ENCODE results near the gene ADA. TPM values are rescaled to one million over a fixed set of nuclear protein-coding genes. Genes with fewer than 3 reads are reported as not detected.
"Not testable (repeated sequence)": the region's sequence is repeated elsewhere in the genome, so short reads cannot be mapped to it uniquely, and the experiment has no call there.

ADA gene
- polyA plus RNA-seq, 1 donor (not counting 4 experiments of a cell fraction or from before 2014, with no cell fraction given), result 21.4 TPM

DNA sequence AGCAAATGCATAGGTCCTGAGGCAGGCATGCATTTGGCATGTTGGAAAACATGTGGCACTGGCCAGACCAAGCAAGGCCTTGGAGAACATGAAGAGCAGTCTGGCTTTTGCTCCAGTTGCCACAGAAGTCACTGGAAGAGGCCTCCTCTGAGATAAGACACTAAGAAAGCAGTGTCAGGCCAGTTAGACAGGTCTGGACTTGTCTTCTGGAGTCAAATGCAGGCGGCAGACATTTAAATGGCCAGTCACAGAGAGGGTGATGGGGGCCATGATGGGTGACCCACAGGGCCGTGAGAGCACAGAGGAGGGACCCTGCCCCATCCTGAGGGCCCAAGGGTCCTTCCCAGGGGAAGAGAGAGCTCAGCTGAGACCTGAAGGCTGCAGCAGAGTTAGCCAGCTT, 26.7 kb upstream of the ADA start:
- H4K20me1 ChIP-seq (ENCODE audit: control insufficient read depth, extremely low read depth, insufficient read depth, low read length), result no peaks in the 10 kb centered on the region
- H3K9me1 ChIP-seq (ENCODE audit: control insufficient read depth, extremely low read depth, insufficient read depth, low read length), result no peaks in the 10 kb centered on the region
- H3K4me2 ChIP-seq (ENCODE audit: control insufficient read depth, extremely low read depth, insufficient read depth, low read depth, low read length), result peak overlapping the region; percentile 23
- H3K79me2 ChIP-seq (ENCODE audit: control insufficient read depth, insufficient read depth, low read length), result no peaks in the 10 kb centered on the region
- FAIRE-seq (no peak), DNase-seq (ENCODE audit: low read depth, low spot score) (no peak)
- H3K4me1 ChIP-seq (ENCODE audit: control insufficient read depth, extremely low read depth, insufficient read depth, low read length), result peaks cover 9% of the 10 kb centered on the region
- no peak overlapping the region for H3K4me3 ChIP-seq (ENCODE audit: control insufficient read depth in 2 of 3, extremely low read depth in 1 of 3, insufficient read depth in 2 of 3, low read depth in 1 of 3, low read length in 3 of 3)
- H3K9me3 ChIP-seq (ENCODE audit: control insufficient read depth, low read depth, low read length), result no peaks in the 10 kb centered on the region
- dilution Hi-C loops (cut with MboI; ENCODE audit: extremely low pct_ligation_motif_present, low sequenced_read_pairs), result no loop called here
- H3K27me3 ChIP-seq (ENCODE audit: control insufficient read depth, extremely low read depth, insufficient read depth, low read length), result no peaks in the 10 kb centered on the region
- no peak overlapping the region for H3K27ac ChIP-seq (ENCODE audit: control insufficient read depth, insufficient read depth, low read length)
- TF ChIP-seq EZH2 (IDR thresholded peaks at IDR 0.05; ENCODE audit: low read length), result no peak
- TF ChIP-seq, protein P1, sequence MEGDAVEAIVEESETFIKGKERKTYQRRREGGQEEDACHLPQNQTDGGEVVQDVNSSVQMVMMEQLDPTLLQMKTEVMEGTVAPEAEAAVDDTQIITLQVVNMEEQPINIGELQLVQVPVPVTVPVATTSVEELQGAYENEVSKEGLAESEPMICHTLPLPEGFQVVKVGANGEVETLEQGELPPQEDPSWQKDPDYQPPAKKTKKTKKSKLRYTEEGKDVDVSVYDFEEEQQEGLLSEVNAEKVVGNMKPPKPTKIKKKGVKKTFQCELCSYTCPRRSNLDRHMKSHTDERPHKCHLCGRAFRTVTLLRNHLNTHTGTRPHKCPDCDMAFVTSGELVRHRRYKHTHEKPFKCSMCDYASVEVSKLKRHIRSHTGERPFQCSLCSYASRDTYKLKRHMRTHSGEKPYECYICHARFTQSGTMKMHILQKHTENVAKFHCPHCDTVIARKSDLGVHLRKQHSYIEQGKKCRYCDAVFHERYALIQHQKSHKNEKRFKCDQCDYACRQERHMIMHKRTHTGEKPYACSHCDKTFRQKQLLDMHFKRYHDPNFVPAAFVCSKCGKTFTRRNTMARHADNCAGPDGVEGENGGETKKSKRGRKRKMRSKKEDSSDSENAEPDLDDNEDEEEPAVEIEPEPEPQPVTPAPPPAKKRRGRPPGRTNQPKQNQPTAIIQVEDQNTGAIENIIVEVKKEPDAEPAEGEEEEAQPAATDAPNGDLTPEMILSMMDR (optimal IDR thresholded peaks at IDR 0.05 in 1 of 3, IDR thresholded peaks at IDR 0.05 in 1 of 3, conservative IDR thresholded peaks at IDR 0.05 in 1 of 3; ENCODE audit: extremely low read depth in 1 of 3, insufficient read depth in 2 of 3, low read length in 3 of 3), result no peak
- H3K9ac ChIP-seq (ENCODE audit: control insufficient read depth, extremely low read depth, insufficient read depth, low read length), result no peak overlapping the region
- no peaks in the 10 kb centered on the region for H3K36me3 ChIP-seq (ENCODE audit: control insufficient read depth in 2 of 2, extremely low read depth in 1 of 2, insufficient read depth in 2 of 2, low read length in 2 of 2)
- H2AFZ ChIP-seq (ENCODE audit: control insufficient read depth, low read length), result peak overlapping the region; percentile 81

DNA sequence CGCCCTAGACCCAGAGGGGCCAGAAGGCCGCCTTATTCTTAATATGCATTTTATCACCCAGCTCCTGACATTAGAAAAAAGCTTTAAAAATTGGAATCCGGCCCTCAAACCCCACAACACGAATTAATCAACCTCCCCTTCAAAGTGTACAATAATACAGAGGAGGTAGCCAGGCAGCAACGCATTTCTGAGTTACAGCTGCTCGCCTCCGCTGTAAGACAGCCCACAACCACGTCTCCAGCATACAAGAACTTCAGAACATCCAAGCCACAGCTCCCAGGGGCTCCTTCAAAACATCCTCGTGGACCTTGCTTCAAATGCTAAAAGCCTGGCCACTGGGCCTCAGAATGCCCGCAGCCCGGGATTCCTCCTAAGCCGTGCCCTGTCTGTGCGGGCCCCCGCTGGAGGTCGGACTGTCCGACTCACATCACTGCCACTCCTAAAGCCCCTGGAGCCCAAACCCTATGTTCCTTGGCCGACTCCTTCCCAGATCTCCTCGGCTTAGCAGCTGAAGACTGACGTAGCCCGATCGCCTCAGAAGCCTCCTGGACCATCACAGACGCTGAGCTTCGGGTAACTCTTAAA, 20.9 kb upstream of the ADA start:
- FAIRE-seq; H3K9me3 ChIP-seq (ENCODE audit: control insufficient read depth, low read depth, low read length); H3K9me1 ChIP-seq (ENCODE audit: control insufficient read depth, extremely low read depth, insufficient read depth, low read length); H3K4me2 ChIP-seq (ENCODE audit: control insufficient read depth, extremely low read depth, insufficient read depth, low read depth, low read length); H3K9ac ChIP-seq (ENCODE audit: control insufficient read depth, extremely low read depth, insufficient read depth, low read length); H4K20me1 ChIP-seq (ENCODE audit: control insufficient read depth, extremely low read depth, insufficient read depth, low read length); dilution Hi-C loops (cut with MboI; ENCODE audit: extremely low pct_ligation_motif_present, low sequenced_read_pairs); H3K4me1 ChIP-seq (ENCODE audit: control insufficient read depth, extremely low read depth, insufficient read depth, low read length); H3K4me3 ChIP-seq (ENCODE audit: control insufficient read depth in 2 of 3, extremely low read depth in 1 of 3, insufficient read depth in 2 of 3, low read depth in 1 of 3, low read length in 3 of 3); DNase-seq (ENCODE audit: low read depth, low spot score); H3K79me2 ChIP-seq (ENCODE audit: control insufficient read depth, insufficient read depth, low read length); H3K36me3 ChIP-seq (ENCODE audit: control insufficient read depth in 2 of 2, extremely low read depth in 1 of 2, insufficient read depth in 2 of 2, low read length in 2 of 2); H2AFZ ChIP-seq (ENCODE audit: control insufficient read depth, low read length); H3K27ac ChIP-seq (ENCODE audit: control insufficient read depth, insufficient read depth, low read length); H3K27me3 ChIP-seq (ENCODE audit: control insufficient read depth, extremely low read depth, insufficient read depth, low read length): not testable (repeated sequence)

DNA sequence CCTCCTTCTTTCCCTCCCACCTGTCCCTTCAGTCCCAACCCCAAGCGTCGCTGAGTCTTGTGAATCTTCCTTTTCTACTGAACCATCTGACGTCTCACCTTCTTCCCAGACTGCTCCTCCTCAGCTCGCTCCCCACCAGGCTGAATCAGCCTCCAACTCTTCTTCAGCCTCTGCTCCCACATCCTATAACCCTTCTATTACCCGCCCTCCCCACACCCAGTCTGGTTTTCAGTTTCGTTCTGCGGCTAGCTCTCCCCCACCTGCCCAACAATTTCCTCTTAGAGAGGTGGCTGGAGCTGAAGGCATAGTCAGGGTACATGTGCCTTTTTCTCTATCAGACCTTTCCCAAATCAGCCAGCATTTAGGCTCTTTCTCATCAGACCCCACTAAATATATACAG, 20.0 kb upstream of the ADA start:
- H3K79me2 ChIP-seq (ENCODE audit: control insufficient read depth, insufficient read depth, low read length); H4K20me1 ChIP-seq (ENCODE audit: control insufficient read depth, extremely low read depth, insufficient read depth, low read length); H3K9ac ChIP-seq (ENCODE audit: control insufficient read depth, extremely low read depth, insufficient read depth, low read length); H3K9me3 ChIP-seq (ENCODE audit: control insufficient read depth, low read depth, low read length); FAIRE-seq; H3K27me3 ChIP-seq (ENCODE audit: control insufficient read depth, extremely low read depth, insufficient read depth, low read length); H3K9me1 ChIP-seq (ENCODE audit: control insufficient read depth, extremely low read depth, insufficient read depth, low read length); H3K4me2 ChIP-seq (ENCODE audit: control insufficient read depth, extremely low read depth, insufficient read depth, low read depth, low read length); H3K4me1 ChIP-seq (ENCODE audit: control insufficient read depth, extremely low read depth, insufficient read depth, low read length); dilution Hi-C loops (cut with MboI; ENCODE audit: extremely low pct_ligation_motif_present, low sequenced_read_pairs); H2AFZ ChIP-seq (ENCODE audit: control insufficient read depth, low read length); H3K36me3 ChIP-seq (ENCODE audit: control insufficient read depth in 2 of 2, extremely low read depth in 1 of 2, insufficient read depth in 2 of 2, low read length in 2 of 2); H3K27ac ChIP-seq (ENCODE audit: control insufficient read depth, insufficient read depth, low read length); H3K4me3 ChIP-seq (ENCODE audit: control insufficient read depth in 2 of 3, extremely low read depth in 1 of 3, insufficient read depth in 2 of 3, low read depth in 1 of 3, low read length in 3 of 3); DNase-seq (ENCODE audit: low read depth, low spot score): not testable (repeated sequence)

DNA sequence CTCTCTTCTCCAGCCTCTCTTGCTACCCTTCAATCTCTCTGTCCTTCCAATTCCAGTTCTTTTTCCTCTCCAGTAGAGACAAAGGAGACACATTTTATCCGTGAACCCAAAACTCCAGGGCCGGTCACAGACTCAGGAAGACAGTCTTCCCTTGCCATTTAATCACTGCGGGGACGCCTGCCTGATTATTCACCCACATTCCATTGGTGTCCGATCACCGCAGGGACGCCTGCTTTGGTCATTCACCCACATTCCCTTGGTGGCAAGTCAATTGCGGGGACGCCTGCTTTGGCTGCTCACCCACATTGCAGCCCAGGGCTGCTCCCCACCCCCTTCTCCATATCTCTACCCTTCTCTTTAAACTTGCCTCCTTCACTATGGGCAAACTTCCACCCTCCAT, 19.4 kb upstream of the ADA start:
- H3K4me3 ChIP-seq (ENCODE audit: control insufficient read depth in 2 of 3, extremely low read depth in 1 of 3, insufficient read depth in 2 of 3, low read depth in 1 of 3, low read length in 3 of 3); H3K4me2 ChIP-seq (ENCODE audit: control insufficient read depth, extremely low read depth, insufficient read depth, low read depth, low read length); H3K27ac ChIP-seq (ENCODE audit: control insufficient read depth, insufficient read depth, low read length); H2AFZ ChIP-seq (ENCODE audit: control insufficient read depth, low read length); H3K27me3 ChIP-seq (ENCODE audit: control insufficient read depth, extremely low read depth, insufficient read depth, low read length); FAIRE-seq; H3K36me3 ChIP-seq (ENCODE audit: control insufficient read depth in 2 of 2, extremely low read depth in 1 of 2, insufficient read depth in 2 of 2, low read length in 2 of 2); H3K4me1 ChIP-seq (ENCODE audit: control insufficient read depth, extremely low read depth, insufficient read depth, low read length); DNase-seq (ENCODE audit: low read depth, low spot score); H3K9me1 ChIP-seq (ENCODE audit: control insufficient read depth, extremely low read depth, insufficient read depth, low read length); H3K9ac ChIP-seq (ENCODE audit: control insufficient read depth, extremely low read depth, insufficient read depth, low read length); H4K20me1 ChIP-seq (ENCODE audit: control insufficient read depth, extremely low read depth, insufficient read depth, low read length); H3K79me2 ChIP-seq (ENCODE audit: control insufficient read depth, insufficient read depth, low read length); H3K9me3 ChIP-seq (ENCODE audit: control insufficient read depth, low read depth, low read length); dilution Hi-C loops (cut with MboI; ENCODE audit: extremely low pct_ligation_motif_present, low sequenced_read_pairs): not testable (repeated sequence)

All from keratinocyte (primary cell).